ENCODE results near the gene DYNLRB1. TPM values are rescaled to one million over a fixed set of nuclear protein-coding genes. Genes with fewer than 3 reads are reported as not detected.
"Not testable (repeated sequence)": the region's sequence is repeated elsewhere in the genome, so short reads cannot be mapped to it uniquely, and the experiment has no call there.

DYNLRB1 gene
- total RNA-seq, 1 donor from 2014 or later, result 96.8 TPM

DNA sequence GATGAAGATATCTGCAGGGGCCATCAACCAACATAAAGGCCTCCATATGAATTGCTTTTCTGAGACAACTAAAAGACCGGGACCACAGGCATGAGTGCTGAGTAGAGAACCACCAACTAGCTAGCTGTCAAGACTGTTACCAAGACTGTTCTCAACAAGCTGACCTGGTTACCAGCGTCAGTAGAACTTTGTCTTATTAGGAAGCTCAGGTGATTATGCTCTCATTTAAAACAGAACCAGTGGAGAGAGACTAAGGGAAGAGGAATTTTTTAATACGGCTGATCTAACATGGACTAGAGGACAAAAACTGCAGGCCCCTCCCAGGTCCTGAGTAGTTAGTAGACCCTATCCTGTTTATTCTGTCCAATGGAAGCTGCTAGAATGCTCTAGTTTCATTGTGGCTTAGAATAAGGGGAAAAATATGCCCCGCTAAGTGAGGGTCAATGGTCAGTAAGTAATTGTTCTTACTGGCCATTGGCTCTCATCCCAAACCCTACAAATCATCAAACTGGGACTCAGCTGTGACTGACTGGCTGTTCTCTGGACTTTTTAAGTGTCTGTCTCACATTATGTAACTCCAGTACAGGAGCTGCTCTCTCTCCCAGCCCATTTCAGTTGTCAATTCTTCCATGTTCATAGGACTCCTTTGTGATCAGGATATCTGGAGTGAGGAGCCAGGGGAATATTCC is 3.8 kb upstream of the DYNLRB1 start:
- peaks cover 25% of the 10 kb centered on the region for H3K4me1 Mint-ChIP-seq (ENCODE audit: unreplicated experiment)
- H3K27ac Mint-ChIP-seq (ENCODE audit: unreplicated experiment), result no peak overlapping the region
- TF ChIP-seq, protein P1, sequence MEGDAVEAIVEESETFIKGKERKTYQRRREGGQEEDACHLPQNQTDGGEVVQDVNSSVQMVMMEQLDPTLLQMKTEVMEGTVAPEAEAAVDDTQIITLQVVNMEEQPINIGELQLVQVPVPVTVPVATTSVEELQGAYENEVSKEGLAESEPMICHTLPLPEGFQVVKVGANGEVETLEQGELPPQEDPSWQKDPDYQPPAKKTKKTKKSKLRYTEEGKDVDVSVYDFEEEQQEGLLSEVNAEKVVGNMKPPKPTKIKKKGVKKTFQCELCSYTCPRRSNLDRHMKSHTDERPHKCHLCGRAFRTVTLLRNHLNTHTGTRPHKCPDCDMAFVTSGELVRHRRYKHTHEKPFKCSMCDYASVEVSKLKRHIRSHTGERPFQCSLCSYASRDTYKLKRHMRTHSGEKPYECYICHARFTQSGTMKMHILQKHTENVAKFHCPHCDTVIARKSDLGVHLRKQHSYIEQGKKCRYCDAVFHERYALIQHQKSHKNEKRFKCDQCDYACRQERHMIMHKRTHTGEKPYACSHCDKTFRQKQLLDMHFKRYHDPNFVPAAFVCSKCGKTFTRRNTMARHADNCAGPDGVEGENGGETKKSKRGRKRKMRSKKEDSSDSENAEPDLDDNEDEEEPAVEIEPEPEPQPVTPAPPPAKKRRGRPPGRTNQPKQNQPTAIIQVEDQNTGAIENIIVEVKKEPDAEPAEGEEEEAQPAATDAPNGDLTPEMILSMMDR (IDR thresholded peaks at IDR 0.05; ENCODE audit: unreplicated experiment), result no peak
- H3K4me3 Mint-ChIP-seq (ENCODE audit: unreplicated experiment), result no peak overlapping the region
- H3K9me3 Mint-ChIP-seq (ENCODE audit: unreplicated experiment), result no peaks in the 10 kb centered on the region
- H3K36me3 Mint-ChIP-seq (ENCODE audit: low read depth, unreplicated experiment), result peaks cover 20% of the 10 kb centered on the region
- no peak for DNase-seq (ENCODE audit: low spot score)
- H3K27me3 Mint-ChIP-seq (ENCODE audit: unreplicated experiment), result peaks cover 8% of the 10 kb centered on the region

DNA sequence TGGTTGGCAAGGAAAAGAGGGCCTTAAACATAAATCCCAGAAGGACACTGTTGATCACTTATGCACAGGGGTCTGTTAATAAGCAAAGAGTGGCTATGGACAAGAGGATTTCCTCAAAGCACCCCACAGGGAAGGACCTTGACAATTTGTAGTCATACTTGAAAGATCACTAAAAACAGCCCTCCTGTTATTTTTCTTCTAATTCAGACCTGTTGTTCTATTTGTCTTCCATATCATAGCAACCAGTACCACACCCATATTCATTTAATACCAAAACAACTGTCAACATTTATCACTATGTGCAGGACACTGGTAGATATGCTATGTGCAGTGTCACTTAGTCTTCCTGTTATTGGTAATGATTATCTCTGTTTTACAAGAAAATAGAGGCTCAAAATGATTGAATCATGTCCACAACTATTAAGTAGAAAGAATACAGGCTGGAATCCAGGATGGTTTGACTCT is 3.2 kb upstream of the DYNLRB1 start:
- DNase-seq (ENCODE audit: low spot score), result no peak
- no peak overlapping the region for H3K27ac Mint-ChIP-seq (ENCODE audit: unreplicated experiment)
- peaks cover 25% of the 10 kb centered on the region for H3K4me1 Mint-ChIP-seq (ENCODE audit: unreplicated experiment)
- TF ChIP-seq, protein P1 (IDR thresholded peaks at IDR 0.05; ENCODE audit: unreplicated experiment), result no peak
- no peaks in the 10 kb centered on the region for H3K9me3 Mint-ChIP-seq (ENCODE audit: unreplicated experiment)
- no peak overlapping the region for H3K4me3 Mint-ChIP-seq (ENCODE audit: unreplicated experiment)
- peaks cover 14% of the 10 kb centered on the region for H3K36me3 Mint-ChIP-seq (ENCODE audit: low read depth, unreplicated experiment)
- peaks cover 11% of the 10 kb centered on the region for H3K27me3 Mint-ChIP-seq (ENCODE audit: unreplicated experiment)

DNA sequence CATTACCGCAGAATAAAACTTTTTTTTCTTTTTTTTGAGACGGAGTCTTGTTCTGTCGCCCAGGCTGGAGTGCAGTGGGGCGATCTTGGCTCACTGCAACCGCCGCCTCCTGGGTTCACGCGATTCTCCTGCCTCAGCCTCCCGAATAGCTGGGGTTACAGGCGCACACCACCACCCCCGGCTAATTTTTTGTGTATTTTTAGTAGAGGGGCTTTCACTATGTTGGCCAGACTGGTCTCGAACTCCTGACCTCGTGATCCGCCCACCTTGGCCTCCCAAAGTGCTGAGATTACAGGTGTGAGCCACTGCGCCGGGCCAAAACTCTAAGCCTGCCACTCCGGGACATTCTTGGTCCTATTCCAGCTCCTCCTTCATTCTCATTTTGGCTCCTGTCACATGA is 2.2 kb upstream of the DYNLRB1 start:
- not testable (repeated sequence) for H3K4me3 Mint-ChIP-seq (ENCODE audit: unreplicated experiment); DNase-seq (ENCODE audit: low spot score); H3K9me3 Mint-ChIP-seq (ENCODE audit: unreplicated experiment); H3K36me3 Mint-ChIP-seq (ENCODE audit: low read depth, unreplicated experiment)
- peaks cover 27% of the 10 kb centered on the region for H3K4me1 Mint-ChIP-seq (ENCODE audit: unreplicated experiment)
- H3K27ac Mint-ChIP-seq (ENCODE audit: unreplicated experiment), result peak overlapping the region; percentile 76
- peaks cover 11% of the 10 kb centered on the region for H3K27me3 Mint-ChIP-seq (ENCODE audit: unreplicated experiment)

DNA sequence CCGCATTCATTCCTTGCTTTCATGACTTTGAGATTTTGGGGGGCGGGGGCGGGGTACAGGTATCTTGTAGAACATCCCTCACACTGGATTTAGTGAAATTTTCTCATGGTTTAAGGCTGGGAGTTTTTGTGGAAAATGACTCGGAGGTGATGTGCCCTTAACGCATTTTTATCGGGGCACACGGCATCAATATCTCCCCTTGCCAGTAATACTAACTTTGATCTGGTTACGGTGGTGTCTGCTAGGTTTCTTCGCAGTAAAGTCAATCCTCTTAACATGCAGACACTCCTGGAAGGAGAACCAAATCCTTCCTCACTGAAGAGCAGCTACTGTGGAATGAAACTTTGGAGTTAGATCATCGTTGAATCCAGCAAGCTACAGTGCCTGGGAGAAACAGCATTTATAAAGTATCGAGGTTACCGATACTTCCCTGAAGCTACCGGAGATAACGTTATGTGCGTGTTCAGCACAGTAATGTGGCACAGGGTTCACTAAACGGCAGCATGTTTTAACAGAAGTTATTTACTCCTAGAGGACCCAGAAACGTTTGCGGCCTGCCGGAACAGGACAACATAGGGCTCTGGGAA is 1.2 kb upstream of the DYNLRB1 start:
- Mint-ChIP-seq H3K36me3 (ENCODE audit: low read depth, unreplicated experiment) (peaks cover 10% of the 10 kb centered on the region), H3K4me1 (ENCODE audit: unreplicated experiment) (peaks cover 27% of the 10 kb centered on the region), H3K9me3 (ENCODE audit: unreplicated experiment) (no peaks in the 10 kb centered on the region), H3K27ac (ENCODE audit: unreplicated experiment) (peak overlapping the region; percentile 20), H3K4me3 (ENCODE audit: unreplicated experiment) (peak overlapping the region; percentile 99), H3K27me3 (ENCODE audit: unreplicated experiment) (peaks cover 11% of the 10 kb centered on the region)
- DNase-seq (ENCODE audit: low spot score), result no peak
- TF ChIP-seq, protein P1 (IDR thresholded peaks at IDR 0.05; ENCODE audit: unreplicated experiment), result no peak

DNA sequence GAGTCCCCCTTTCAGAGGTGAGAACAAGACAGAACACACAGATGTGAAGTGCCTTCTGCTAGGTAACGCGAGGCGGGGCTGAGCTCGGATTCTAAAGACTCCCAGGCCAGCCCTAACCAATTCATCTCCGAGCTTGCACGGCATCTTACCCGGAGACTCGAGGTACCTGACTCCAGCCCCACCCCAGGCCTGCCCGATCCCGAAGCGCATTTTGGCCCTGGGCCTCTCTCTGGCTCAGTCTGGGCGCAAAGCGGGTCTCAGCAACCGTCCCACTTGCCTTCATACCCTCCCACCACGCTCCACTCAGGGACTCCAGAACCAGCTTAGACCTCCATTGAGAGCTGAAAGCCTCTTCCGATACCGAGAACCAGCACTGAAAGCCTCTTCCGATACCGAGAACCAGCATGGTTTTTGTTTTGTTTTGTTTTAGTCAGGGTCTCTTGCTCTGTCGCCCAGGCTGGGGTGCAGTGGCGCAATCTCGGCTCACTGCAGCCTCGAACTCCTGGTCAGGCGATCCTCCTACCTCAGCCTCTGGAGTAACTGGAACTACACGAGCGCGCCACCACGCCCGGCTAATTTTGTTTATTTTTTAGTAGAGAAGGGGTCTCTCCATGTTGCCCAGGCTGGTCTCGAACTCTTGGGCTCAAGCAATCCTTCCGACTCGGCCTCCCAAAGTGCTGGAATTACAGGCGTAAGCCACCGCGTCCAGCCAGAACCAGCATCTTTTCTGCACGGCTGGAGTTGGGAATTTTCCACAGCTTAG is 557 bp upstream of the DYNLRB1 start:
- H3K36me3 Mint-ChIP-seq (ENCODE audit: low read depth, unreplicated experiment), result peaks cover 10% of the 10 kb centered on the region

More for the DNA sequence above, 557 bp upstream of the DYNLRB1 start:
- DNase-seq (ENCODE audit: low spot score), result peak; percentile 46
- H3K9me3 Mint-ChIP-seq (ENCODE audit: unreplicated experiment), result no peaks in the 10 kb centered on the region
- H3K4me1 Mint-ChIP-seq (ENCODE audit: unreplicated experiment), result peaks cover 27% of the 10 kb centered on the region
- H3K27me3 Mint-ChIP-seq (ENCODE audit: unreplicated experiment), result peaks cover 11% of the 10 kb centered on the region
- TF ChIP-seq, protein P1 (IDR thresholded peaks at IDR 0.05; ENCODE audit: unreplicated experiment), result no peak
- H3K27ac Mint-ChIP-seq (ENCODE audit: unreplicated experiment), result peak overlapping the region; percentile 98
- H3K4me3 Mint-ChIP-seq (ENCODE audit: unreplicated experiment), result peak overlapping the region; percentile 99

Data from endothelial cell (in vitro differentiated cells).